ENCODE data around the gene RASL10A. TPM values are rescaled to one million over a fixed set of nuclear protein-coding genes. Genes with fewer than 3 reads are reported as not detected.

The RASL10A gene
- total and polyA plus RNA-seq, 4 experiments from 2014 or later = 0.36 to 0.79 TPM; not detected in 2

- no peak overlapping the region for H3K27ac ChIP-seq (ENCODE audit: low read depth, low read length)
- Mint-ChIP-seq H3K36me3 (no peaks in the 10 kb centered on the region), H3K9me3 (no peaks in the 10 kb centered on the region), H3K27ac (peak overlapping the region in 3 of 7 donors; percentile 25 to 73 (median 72)), H3K4me3 (peak overlapping the region; percentile 78 to 85 (median 82)), H3K27me3 (peaks cover 6 to 11% of the 10 kb centered on the region in 2 donors), H3K4me1 (peaks cover 8 to 40% (median 20%) of the 10 kb centered on the region in 4 donors)
- H3K36me3 ChIP-seq (ENCODE audit: insufficient read depth, low read length) = no peaks in the 10 kb centered on the region
- H3K4me3 ChIP-seq (ENCODE audit: low read length in 2 of 2) = peak overlapping the region in 1 of 2 donors; percentile 66
- H3K9me3 ChIP-seq (ENCODE audit: control insufficient read depth in 1 of 2, low read length in 2 of 2) = no peaks in the 10 kb centered on the region
- no peaks in the 10 kb centered on the region for H3K27me3 ChIP-seq (ENCODE audit: insufficient read depth, low read length)
- H3K4me1 ChIP-seq (ENCODE audit: insufficient read depth, low read length) = peaks cover 26% of the 10 kb centered on the region
- ChIA-PET POLR2A (ENCODE audit: partially characterized antibody) (no interaction called here), CTCF (ENCODE audit: partially characterized antibody) (interaction anchor here (1.9 kb wide), 1 partner anchor 13 kb away, joined by 4 read pairs; no protein-coding TSS in a partner anchor)
- intact Hi-C loops (cut with micrococcal nuclease) = no loop called here
- DNase-seq = no peak
Measured at GRCh38 chr22:29307596-29308147, 7.8 kb downstream of the RASL10A start.

DNA sequence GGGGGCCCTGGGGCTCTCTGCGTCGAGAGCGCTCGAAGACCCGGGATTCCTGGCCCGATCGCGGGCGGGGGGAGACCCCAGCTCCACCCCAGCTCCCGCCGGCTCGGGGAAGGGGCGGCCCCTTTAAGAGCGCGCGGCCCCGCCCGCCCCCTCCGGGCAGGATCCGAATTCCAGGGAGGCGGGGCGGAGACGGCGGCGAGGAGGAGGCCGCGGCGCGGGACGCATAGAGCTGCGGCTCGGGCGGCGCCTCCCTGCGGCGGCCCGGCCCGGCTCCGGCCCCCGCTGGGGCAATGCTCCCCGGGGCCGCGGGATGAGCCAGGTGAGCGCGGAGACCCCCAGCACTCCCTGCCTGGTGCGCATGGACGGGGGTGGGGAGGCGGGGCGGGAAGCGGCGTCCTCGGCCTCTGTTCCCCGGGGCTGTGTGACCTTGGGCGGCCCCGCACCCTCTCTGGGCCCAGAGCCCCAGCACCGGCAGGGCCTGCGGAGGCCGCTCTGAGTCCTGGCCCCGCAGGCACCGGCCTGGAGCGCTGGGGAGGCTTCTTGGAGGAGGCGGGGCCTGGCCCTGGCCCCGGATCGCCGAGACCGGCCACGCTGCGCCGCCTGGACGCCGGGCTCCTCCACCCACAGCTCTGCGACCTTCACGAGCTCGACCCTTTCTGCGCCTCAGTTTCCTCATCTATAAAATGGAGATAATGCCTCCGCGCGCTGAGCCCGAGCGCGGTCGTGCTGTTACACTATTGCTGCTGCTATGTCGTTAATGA, 8.5 kb downstream of the RASL10A start:
- Mint-ChIP-seq H3K4me3 (peak overlapping the region; percentile 78 to 85 (median 83)), H3K36me3 (no peaks in the 10 kb centered on the region), H3K27ac (peak overlapping the region in 2 of 7 donors; percentile 72 to 73), H3K27me3 (peaks cover 3 to 7% of the 10 kb centered on the region in 2 donors), H3K9me3 (no peaks in the 10 kb centered on the region), H3K4me1 (peaks cover 8 to 40% (median 17%) of the 10 kb centered on the region in 4 donors)
- POLR2A ChIA-PET (ENCODE audit: partially characterized antibody) = interaction anchor here (0.6 to 0.7 kb wide), 2 partner anchors 37 to 39 kb away, joined by 3 read pairs; partner anchors contain the start of genes EWSR1 and RHBDD3
- Histone ChIP-seq H3K27ac (ENCODE audit: low read depth, low read length) (no peak overlapping the region), H3K4me3 (ENCODE audit: low read length in 2 of 2) (peak overlapping the region in 1 of 2 donors; percentile 66), H3K36me3 (ENCODE audit: insufficient read depth, low read length) (no peaks in the 10 kb centered on the region), H3K27me3 (ENCODE audit: insufficient read depth, low read length) (no peaks in the 10 kb centered on the region), H3K4me1 (ENCODE audit: insufficient read depth, low read length) (peaks cover 26% of the 10 kb centered on the region), H3K9me3 (ENCODE audit: control insufficient read depth in 1 of 2, low read length in 2 of 2) (no peaks in the 10 kb centered on the region)
- CTCF ChIA-PET (ENCODE audit: partially characterized antibody) = interaction anchor here (1.9 kb wide), 1 partner anchor 12 kb away, joined by 4 read pairs; no protein-coding TSS in a partner anchor
- DNase-seq = no peak
- intact Hi-C loops (cut with micrococcal nuclease) = no loop called here

- no peak within 1 kb of the TSS for H3K27ac ChIP-seq (ENCODE audit: low read depth, low read length)
- ChIA-PET POLR2A (ENCODE audit: partially characterized antibody) (interaction anchor here (0.6 to 0.7 kb wide), 2 partner anchors 36 to 39 kb away, joined by 3 read pairs; partner anchors contain the start of genes EWSR1 and RHBDD3), CTCF (ENCODE audit: partially characterized antibody) (interaction anchor here (1.9 kb wide), 1 partner anchor 11 kb away, joined by 4 read pairs; no protein-coding TSS in a partner anchor)
- Mint-ChIP-seq H3K36me3 (no peaks in the 10 kb centered on the region), H3K4me1 (peaks cover 8 to 40% (median 17%) of the 10 kb centered on the region in 4 donors), H3K9me3 (no peaks in the 10 kb centered on the region), H3K27ac (peak within 1 kb of the TSS in 4 of 7 donors; percentile 23 to 73 (median 57)), H3K4me3 (peak within 1 kb of the TSS; percentile 78 to 86 (median 84)), H3K27me3 (peaks cover 2 to 7% of the 10 kb centered on the region in 2 donors)
- H3K36me3 ChIP-seq (ENCODE audit: insufficient read depth, low read length) = no peaks in the 10 kb centered on the region
- H3K27me3 ChIP-seq (ENCODE audit: insufficient read depth, low read length) = no peaks in the 10 kb centered on the region
- DNase-seq = peak; percentile 34 to 48 (median 35)
- H3K4me3 ChIP-seq (ENCODE audit: low read length in 2 of 2) = peak within 1 kb of the TSS; percentile 42 to 66
- intact Hi-C loops (cut with micrococcal nuclease) = no loop called here
- no peaks in the 10 kb centered on the region for H3K9me3 ChIP-seq (ENCODE audit: control insufficient read depth in 1 of 2, low read length in 2 of 2)
- H3K4me1 ChIP-seq (ENCODE audit: insufficient read depth, low read length) = peaks cover 26% of the 10 kb centered on the region
Measured at GRCh38 chr22:29306175-29306834, 9.2 kb downstream of the RASL10A start, which contains the start of gene GAS2L1. GAS2L1 (plus strand) TSS chr22:29306650; CDS start chr22:29308106, 1,456 bp downstream.

GRCh38 chr22:29305836-29306174, 9.7 kb downstream of the RASL10A start:
- Histone ChIP-seq H3K27ac (ENCODE audit: low read depth, low read length) (no peak overlapping the region), H3K4me1 (ENCODE audit: insufficient read depth, low read length) (peaks cover 23% of the 10 kb centered on the region), H3K9me3 (ENCODE audit: control insufficient read depth in 1 of 2, low read length in 2 of 2) (no peaks in the 10 kb centered on the region), H3K36me3 (ENCODE audit: insufficient read depth, low read length) (peaks cover 1% of the 10 kb centered on the region), H3K4me3 (ENCODE audit: low read length in 2 of 2) (peak overlapping the region; percentile 42 to 66), H3K27me3 (ENCODE audit: insufficient read depth, low read length) (no peaks in the 10 kb centered on the region)
- ChIA-PET POLR2A (ENCODE audit: partially characterized antibody) (interaction anchor here (0.5 kb wide), 1 partner anchor 508 kb away, joined by 4 read pairs; no protein-coding TSS in a partner anchor), CTCF (ENCODE audit: partially characterized antibody) (interaction anchor here (0.7 to 1.9 kb wide), 2 partner anchors 11 to 195 kb away, joined by 3 to 4 read pairs; no protein-coding TSS in a partner anchor)
- Mint-ChIP-seq H3K27me3 (peaks cover 0 to 4% of the 10 kb centered on the region in 2 donors), H3K9me3 (no peaks in the 10 kb centered on the region), H3K4me1 (peaks cover 10 to 40% (median 17%) of the 10 kb centered on the region in 4 donors), H3K4me3 (peak overlapping the region; percentile 75 to 86 (median 83)), H3K27ac (peak overlapping the region in 2 of 7 donors; percentile 24 to 36), H3K36me3 (peaks cover 4% of the 10 kb centered on the region in 2 donors)
- no peak for DNase-seq
- intact Hi-C loops (cut with micrococcal nuclease) = no loop called here

DNA sequence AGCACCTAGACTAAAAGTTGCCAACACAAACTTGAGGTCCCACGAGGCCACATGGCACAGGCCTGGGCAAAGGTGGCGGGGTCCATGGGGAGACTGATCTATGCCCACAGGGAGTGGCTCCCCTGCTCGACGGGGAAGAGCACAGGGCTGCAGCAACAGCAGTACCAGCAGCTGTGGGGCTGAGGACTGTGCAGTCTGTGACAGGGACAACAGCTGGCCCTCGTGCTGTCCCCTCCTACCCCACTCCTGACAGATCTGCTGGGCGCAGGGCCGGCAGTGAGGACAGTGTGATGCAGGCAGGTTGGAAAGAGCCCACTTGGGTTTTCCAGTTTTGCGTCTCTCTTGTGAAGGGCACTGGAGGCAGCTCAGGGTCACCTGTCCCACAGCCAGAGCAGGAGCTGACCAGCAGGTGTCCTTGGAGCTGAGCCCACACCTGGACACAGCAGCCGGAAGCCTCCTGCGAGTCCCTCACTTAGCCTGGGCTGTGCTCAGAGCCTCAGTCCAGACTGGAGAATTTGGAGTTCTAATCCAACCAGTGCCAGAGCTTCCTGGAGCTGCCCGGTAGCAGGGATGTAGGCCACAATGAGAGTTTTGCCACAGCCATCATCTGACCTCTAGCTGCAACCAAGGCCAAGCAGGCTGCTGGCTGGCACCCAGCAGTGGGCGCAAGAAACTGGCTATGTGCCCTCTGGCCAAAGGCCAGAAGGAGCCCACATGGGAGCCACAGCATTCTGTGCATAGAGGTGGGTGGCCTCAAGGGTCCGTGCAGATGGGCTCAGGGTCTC, 12.6 kb downstream of the RASL10A start:
- CTCF ChIA-PET (ENCODE audit: partially characterized antibody) = no interaction called here
- no peaks in the 10 kb centered on the region for H3K9me3 Mint-ChIP-seq
- H3K27ac Mint-ChIP-seq = no peak overlapping the region

GRCh38 chr22:29302402-29302680, 13.2 kb downstream of the RASL10A start:
- Histone ChIP-seq H3K4me3 (ENCODE audit: low read length in 2 of 2) (no peak overlapping the region), H3K9me3 (ENCODE audit: control insufficient read depth in 1 of 2, low read length in 2 of 2) (no peaks in the 10 kb centered on the region), H3K36me3 (ENCODE audit: insufficient read depth, low read length) (peaks cover 30% of the 10 kb centered on the region), H3K4me1 (ENCODE audit: insufficient read depth, low read length) (peaks cover 8% of the 10 kb centered on the region), H3K27me3 (ENCODE audit: insufficient read depth, low read length) (no peaks in the 10 kb centered on the region), H3K27ac (ENCODE audit: low read depth, low read length) (no peak overlapping the region)
- intact Hi-C loops (cut with micrococcal nuclease) = no loop called here
- H3K4me3 Mint-ChIP-seq = no peak overlapping the region
- peaks cover 4 to 18% (median 11%) of the 10 kb centered on the region in 4 donors for H3K4me1 Mint-ChIP-seq
- peaks cover 0 to 4% of the 10 kb centered on the region in 2 donors for H3K27me3 Mint-ChIP-seq
- DNase-seq = no peak
- CTCF ChIA-PET (ENCODE audit: partially characterized antibody) = no interaction called here
- no peaks in the 10 kb centered on the region for H3K9me3 Mint-ChIP-seq
- peaks cover 26 to 35% of the 10 kb centered on the region in 2 donors for H3K36me3 Mint-ChIP-seq
- H3K27ac Mint-ChIP-seq = peak overlapping the region in 1 of 7 donors; percentile 57
- POLR2A ChIA-PET (ENCODE audit: partially characterized antibody) = no interaction called here

More for the DNA sequence above, 12.6 kb downstream of the RASL10A start:
- intact Hi-C loops (cut with micrococcal nuclease) = no loop called here
- H3K4me1 ChIP-seq (ENCODE audit: insufficient read depth, low read length) = peaks cover 11% of the 10 kb centered on the region
- H3K36me3 ChIP-seq (ENCODE audit: insufficient read depth, low read length) = peaks cover 25% of the 10 kb centered on the region
- H3K36me3 Mint-ChIP-seq = peaks cover 21 to 30% of the 10 kb centered on the region in 2 donors
- peaks cover 0 to 4% of the 10 kb centered on the region in 2 donors for H3K27me3 Mint-ChIP-seq
- no peaks in the 10 kb centered on the region for H3K9me3 ChIP-seq (ENCODE audit: control insufficient read depth in 1 of 2, low read length in 2 of 2)
- H3K27ac ChIP-seq (ENCODE audit: low read depth, low read length) = no peak overlapping the region
- no peak for DNase-seq
- H3K4me1 Mint-ChIP-seq = peaks cover 4 to 22% (median 10%) of the 10 kb centered on the region in 4 donors
- H3K27me3 ChIP-seq (ENCODE audit: insufficient read depth, low read length) = no peaks in the 10 kb centered on the region
- no peak overlapping the region for H3K4me3 Mint-ChIP-seq
- POLR2A ChIA-PET (ENCODE audit: partially characterized antibody) = interaction anchor here (0.7 kb wide), 1 partner anchor 35 kb away, joined by 3 read pairs; the partner anchor contains the start of gene EWSR1
- H3K4me3 ChIP-seq (ENCODE audit: low read length in 2 of 2) = no peak overlapping the region
